Lung microvascular endothelial cell (primary cell): ENCODE results near the gene FKBP1C. TPM values are rescaled to one million over a fixed set of nuclear protein-coding genes. Genes with fewer than 3 reads are reported as not detected.

ENCODE experiments used
- DNase-seq, 2 donors: peaks; one replicate each; pipeline versions ENCODE4 v3.0.0 to v3.0.0-alpha.2; 2010; ENCODE audit warnings: low read depth in 2 of 2
- total RNA-seq: library from RNA; depleted of rRNA; stranded (reverse); fragments of >200 nt; gene quantifications from 2 replicates; pipeline ENCODE4 v1.2.1, GENCODE V29; 2014

FKBP1C gene
- total RNA-seq, 1 donor from 2014 or later, result 3.4 TPM

DNA sequence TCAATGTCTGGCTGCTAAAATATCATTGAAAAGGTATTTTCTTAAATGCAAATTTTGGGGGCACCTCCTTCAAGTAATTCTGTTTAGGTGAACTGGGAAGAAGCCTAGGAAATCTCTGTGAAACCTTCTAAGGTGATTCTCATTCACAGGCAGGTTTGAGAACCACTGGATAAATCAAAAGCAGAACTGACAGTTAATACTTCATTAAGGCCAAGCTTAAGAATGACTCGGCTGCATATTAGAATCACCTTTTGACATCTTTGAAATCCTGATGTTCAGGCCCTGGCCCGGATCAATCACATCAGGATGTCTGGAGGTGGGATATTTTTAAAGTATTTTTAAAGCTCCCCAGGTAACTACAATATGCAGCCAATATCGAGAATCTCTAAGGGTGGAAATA lies 50.6 kb downstream of the FKBP1C start:
- no peak for DNase-seq

Other genes with a start within 250 kb of the FKBP1C start
- not detected in 2 replicates for gene LGSN, start 108.5 kb downstream of the FKBP1C start, total RNA-seq